Fibroblast of lung (primary cell): ENCODE data around the gene GLDC.
"Not testable (repeated sequence)": the region's sequence is repeated elsewhere in the genome, so short reads cannot be mapped to it uniquely, and the experiment has no call there.

ENCODE experiments used
- EZH2 ChIP-seq: IDR thresholded peaks from 2 replicates; pipeline ENCODE4 v1.5.1; 2012; ENCODE audit warnings: low read length, control low read depth, mild to moderate bottlenecking; ENCODE audit errors: missing control alignments
- TF ChIP-seq, protein P1 (sequence below), 2 donors: IDR thresholded peaks in 1 of 2; conservative IDR thresholded peaks in 1 of 2; 1 replicate in 1 of 2; 2 replicates in 1 of 2; pipeline ENCODE4 v1.5.1; 2011 to 2012; ENCODE audit warnings: low read length in 2 of 2, control low read depth in 1 of 2, inconsistent platforms in 1 of 2, low read depth in 1 of 2, mild to moderate bottlenecking in 1 of 2

DNA sequence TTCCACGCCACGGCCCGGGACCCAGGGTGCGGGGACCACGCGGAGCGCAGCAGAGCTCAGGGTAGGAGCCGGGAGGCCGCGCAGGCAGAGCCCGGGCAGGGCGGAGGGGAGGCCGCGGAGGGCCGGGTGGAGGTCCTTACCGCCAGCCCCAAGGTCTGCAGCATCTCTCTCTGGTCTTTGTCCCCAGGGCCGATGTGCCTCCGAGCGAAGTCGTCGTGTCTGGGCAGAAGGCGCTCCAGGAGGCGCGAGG, 499 bp downstream of the GLDC start:
- TF ChIP-seq EZH2, result not testable (repeated sequence)
- TF ChIP-seq, protein P1, sequence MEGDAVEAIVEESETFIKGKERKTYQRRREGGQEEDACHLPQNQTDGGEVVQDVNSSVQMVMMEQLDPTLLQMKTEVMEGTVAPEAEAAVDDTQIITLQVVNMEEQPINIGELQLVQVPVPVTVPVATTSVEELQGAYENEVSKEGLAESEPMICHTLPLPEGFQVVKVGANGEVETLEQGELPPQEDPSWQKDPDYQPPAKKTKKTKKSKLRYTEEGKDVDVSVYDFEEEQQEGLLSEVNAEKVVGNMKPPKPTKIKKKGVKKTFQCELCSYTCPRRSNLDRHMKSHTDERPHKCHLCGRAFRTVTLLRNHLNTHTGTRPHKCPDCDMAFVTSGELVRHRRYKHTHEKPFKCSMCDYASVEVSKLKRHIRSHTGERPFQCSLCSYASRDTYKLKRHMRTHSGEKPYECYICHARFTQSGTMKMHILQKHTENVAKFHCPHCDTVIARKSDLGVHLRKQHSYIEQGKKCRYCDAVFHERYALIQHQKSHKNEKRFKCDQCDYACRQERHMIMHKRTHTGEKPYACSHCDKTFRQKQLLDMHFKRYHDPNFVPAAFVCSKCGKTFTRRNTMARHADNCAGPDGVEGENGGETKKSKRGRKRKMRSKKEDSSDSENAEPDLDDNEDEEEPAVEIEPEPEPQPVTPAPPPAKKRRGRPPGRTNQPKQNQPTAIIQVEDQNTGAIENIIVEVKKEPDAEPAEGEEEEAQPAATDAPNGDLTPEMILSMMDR (conservative IDR thresholded peaks at IDR 0.05 in 1 of 2, IDR thresholded peaks at IDR 0.05 in 1 of 2; ENCODE audit: low read depth in 1 of 2, low read length in 2 of 2), result not testable (repeated sequence)
